H1 (cell line): Measurements from ENCODE around the gene OR1L8. TPM values are rescaled to one million over a fixed set of nuclear protein-coding genes. Genes with fewer than 3 reads are reported as not detected.

Experiments
- ASH2L ChIP-seq: fragments of 200-600, 300-600 bp; sonication (generic); IDR thresholded peaks from one replicate; pipeline ENCODE4 v1.7.1; 2017; ENCODE audit warnings: low read length
- BRCA1 ChIP-seq: IDR thresholded peaks from 2 replicates; pipeline ENCODE4 v1.6.1; 2012; ENCODE audit warnings: low read depth, low read length, improper control_type of control experiment
- RXRA ChIP-seq: IDR thresholded peaks from 2 replicates; pipeline ENCODE4 v1.6.1; 2011; ENCODE audit warnings: low read depth, mild to moderate bottlenecking, low read length, moderate library complexity; ENCODE audit not compliant: insufficient read depth
- TEAD4 ChIP-seq: IDR thresholded peaks from 2 replicates; pipeline ENCODE4 v1.6.1; 2012; ENCODE audit warnings: low read depth, low read length, inconsistent platforms, mixed read lengths
- polyA plus RNA-seq, 7 experiments: library from polyadenylated mRNA; depleted of rRNA in 3 of 7; stranded (reverse) in 5 of 7; unstranded in 2 of 7; fragments of >200 nt in 5 of 7; fragments of 200-250 nt in 2 of 7; gene quantifications; 1 replicate in 5 of 7; 2 replicates in 1 of 7; 4 replicates in 1 of 7; pipeline versions ENCODE4 v1.2.1 to v1.2.3, GENCODE V29; 2011 to 2013; ENCODE audit warnings: missing spikeins in 2 of 7, mixed read lengths in 2 of 7
- total RNA-seq: library from RNA; stranded (reverse); fragmentation: NEBNext Ultra II Directional; extraction: Animal tissue kit (Norgen Biotek cat#: 25700); gene quantifications from 2 replicates; pipeline ENCODE4 v1.2.1, GENCODE V29; 2021
- TF ChIP-seq, protein P1 (sequence below): fragments of 300-600 bp; sonication (generic); IDR thresholded peaks from 2 replicates; pipeline ENCODE4 v1.7.1; 2012; ENCODE audit warnings: low read length, moderate library complexity, mild to moderate bottlenecking, inconsistent platforms; ENCODE audit not compliant: insufficient replicate concordance

The OR1L8 gene
- total and polyA plus RNA-seq, 2 of the 8 experiments (the other 6 are each of a cell fraction or from before 2014, with no cell fraction given) = not detected

DNA sequence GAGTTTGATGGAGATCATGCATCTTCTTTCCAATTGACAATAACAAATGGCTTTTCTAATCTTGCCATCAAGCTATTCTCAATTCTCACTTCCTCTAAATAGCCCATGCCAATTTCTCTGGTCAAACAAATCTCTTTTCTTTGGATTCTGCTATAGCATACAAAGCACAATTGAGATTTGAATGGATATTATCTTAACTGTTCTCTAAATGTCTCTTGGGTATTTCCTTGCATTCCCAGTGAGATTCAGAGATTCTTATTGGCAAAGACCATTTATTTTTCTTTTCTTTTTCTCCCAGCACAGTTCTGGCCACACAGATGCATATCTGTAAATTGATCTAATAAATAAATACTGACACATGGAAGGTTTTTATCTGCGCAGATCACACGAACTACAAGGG, 30.4 kb downstream of the OR1L8 start, which contains the start of gene OR1N2 (continued):
- TF ChIP-seq, protein P1, sequence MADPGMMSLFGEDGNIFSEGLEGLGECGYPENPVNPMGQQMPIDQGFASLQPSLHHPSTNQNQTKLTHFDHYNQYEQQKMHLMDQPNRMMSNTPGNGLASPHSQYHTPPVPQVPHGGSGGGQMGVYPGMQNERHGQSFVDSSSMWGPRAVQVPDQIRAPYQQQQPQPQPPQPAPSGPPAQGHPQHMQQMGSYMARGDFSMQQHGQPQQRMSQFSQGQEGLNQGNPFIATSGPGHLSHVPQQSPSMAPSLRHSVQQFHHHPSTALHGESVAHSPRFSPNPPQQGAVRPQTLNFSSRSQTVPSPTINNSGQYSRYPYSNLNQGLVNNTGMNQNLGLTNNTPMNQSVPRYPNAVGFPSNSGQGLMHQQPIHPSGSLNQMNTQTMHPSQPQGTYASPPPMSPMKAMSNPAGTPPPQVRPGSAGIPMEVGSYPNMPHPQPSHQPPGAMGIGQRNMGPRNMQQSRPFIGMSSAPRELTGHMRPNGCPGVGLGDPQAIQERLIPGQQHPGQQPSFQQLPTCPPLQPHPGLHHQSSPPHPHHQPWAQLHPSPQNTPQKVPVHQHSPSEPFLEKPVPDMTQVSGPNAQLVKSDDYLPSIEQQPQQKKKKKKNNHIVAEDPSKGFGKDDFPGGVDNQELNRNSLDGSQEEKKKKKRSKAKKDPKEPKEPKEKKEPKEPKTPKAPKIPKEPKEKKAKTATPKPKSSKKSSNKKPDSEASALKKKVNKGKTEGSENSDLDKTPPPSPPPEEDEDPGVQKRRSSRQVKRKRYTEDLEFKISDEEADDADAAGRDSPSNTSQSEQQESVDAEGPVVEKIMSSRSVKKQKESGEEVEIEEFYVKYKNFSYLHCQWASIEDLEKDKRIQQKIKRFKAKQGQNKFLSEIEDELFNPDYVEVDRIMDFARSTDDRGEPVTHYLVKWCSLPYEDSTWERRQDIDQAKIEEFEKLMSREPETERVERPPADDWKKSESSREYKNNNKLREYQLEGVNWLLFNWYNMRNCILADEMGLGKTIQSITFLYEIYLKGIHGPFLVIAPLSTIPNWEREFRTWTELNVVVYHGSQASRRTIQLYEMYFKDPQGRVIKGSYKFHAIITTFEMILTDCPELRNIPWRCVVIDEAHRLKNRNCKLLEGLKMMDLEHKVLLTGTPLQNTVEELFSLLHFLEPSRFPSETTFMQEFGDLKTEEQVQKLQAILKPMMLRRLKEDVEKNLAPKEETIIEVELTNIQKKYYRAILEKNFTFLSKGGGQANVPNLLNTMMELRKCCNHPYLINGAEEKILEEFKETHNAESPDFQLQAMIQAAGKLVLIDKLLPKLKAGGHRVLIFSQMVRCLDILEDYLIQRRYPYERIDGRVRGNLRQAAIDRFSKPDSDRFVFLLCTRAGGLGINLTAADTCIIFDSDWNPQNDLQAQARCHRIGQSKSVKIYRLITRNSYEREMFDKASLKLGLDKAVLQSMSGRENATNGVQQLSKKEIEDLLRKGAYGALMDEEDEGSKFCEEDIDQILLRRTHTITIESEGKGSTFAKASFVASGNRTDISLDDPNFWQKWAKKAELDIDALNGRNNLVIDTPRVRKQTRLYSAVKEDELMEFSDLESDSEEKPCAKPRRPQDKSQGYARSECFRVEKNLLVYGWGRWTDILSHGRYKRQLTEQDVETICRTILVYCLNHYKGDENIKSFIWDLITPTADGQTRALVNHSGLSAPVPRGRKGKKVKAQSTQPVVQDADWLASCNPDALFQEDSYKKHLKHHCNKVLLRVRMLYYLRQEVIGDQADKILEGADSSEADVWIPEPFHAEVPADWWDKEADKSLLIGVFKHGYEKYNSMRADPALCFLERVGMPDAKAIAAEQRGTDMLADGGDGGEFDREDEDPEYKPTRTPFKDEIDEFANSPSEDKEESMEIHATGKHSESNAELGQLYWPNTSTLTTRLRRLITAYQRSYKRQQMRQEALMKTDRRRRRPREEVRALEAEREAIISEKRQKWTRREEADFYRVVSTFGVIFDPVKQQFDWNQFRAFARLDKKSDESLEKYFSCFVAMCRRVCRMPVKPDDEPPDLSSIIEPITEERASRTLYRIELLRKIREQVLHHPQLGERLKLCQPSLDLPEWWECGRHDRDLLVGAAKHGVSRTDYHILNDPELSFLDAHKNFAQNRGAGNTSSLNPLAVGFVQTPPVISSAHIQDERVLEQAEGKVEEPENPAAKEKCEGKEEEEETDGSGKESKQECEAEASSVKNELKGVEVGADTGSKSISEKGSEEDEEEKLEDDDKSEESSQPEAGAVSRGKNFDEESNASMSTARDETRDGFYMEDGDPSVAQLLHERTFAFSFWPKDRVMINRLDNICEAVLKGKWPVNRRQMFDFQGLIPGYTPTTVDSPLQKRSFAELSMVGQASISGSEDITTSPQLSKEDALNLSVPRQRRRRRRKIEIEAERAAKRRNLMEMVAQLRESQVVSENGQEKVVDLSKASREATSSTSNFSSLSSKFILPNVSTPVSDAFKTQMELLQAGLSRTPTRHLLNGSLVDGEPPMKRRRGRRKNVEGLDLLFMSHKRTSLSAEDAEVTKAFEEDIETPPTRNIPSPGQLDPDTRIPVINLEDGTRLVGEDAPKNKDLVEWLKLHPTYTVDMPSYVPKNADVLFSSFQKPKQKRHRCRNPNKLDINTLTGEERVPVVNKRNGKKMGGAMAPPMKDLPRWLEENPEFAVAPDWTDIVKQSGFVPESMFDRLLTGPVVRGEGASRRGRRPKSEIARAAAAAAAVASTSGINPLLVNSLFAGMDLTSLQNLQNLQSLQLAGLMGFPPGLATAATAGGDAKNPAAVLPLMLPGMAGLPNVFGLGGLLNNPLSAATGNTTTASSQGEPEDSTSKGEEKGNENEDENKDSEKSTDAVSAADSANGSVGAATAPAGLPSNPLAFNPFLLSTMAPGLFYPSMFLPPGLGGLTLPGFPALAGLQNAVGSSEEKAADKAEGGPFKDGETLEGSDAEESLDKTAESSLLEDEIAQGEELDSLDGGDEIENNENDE = no peak
- TF ChIP-seq RXRA (no peak), ASH2L (no peak), TEAD4 (no peak), BRCA1 (no peak)
